ENCODE results near the gene LYL1. TPM values are rescaled to one million over a fixed set of nuclear protein-coding genes. Genes with fewer than 3 reads are reported as not detected.

Gene LYL1
- total and polyA plus RNA-seq, 2 of the 13 experiments (the other 11 are each of a cell fraction or from before 2014, with no cell fraction given): 0.75 to 0.92 TPM

- TF ChIP-seq ZNF33A (CRISPR knock-in tag; IDR thresholded peaks at IDR 0.05; ENCODE audit: borderline replicate concordance) (no peak), GZF1 (CRISPR knock-in tag; IDR thresholded peaks at IDR 0.05) (no peak), U2AF2 (IDR thresholded peaks at IDR 0.05; ENCODE audit: low read depth, low read length) (no peak), PRDM10 (CRISPR knock-in tag; IDR thresholded peaks at IDR 0.05; ENCODE audit: low read depth) (peak; percentile 93), TEAD2 (CRISPR knock-in tag; IDR thresholded peaks at IDR 0.05) (no peak), ZNF746 (CRISPR knock-in tag; IDR thresholded peaks at IDR 0.05) (no peak), ZBTB38 (CRISPR knock-in tag; IDR thresholded peaks at IDR 0.05) (no peak; the same call in 1 of the 2 replicates), MYC (CRISPR knock-in tag; IDR thresholded peaks at IDR 0.05; ENCODE audit: borderline replicate concordance) (peak; percentile 12; the same call in 1 of the 2 replicates), KAT7 (CRISPR knock-in tag; IDR thresholded peaks at IDR 0.05; ENCODE audit: borderline replicate concordance) (peak; percentile 35; the same call in 1 of the 2 replicates), ZNF451 (CRISPR knock-in tag; IDR thresholded peaks at IDR 0.05) (0 out of 2 replicates have a peak, but pooled peaks have one; percentile 14), ZNF333 (CRISPR knock-in tag; IDR thresholded peaks at IDR 0.05; ENCODE audit: borderline replicate concordance) (no peak), ISX (CRISPR knock-in tag; conservative IDR thresholded peaks at IDR 0.05) (0 out of 2 replicates have a peak, but pooled peaks have one; percentile 39), ZNF577 (CRISPR knock-in tag; IDR thresholded peaks at IDR 0.05; ENCODE audit: borderline replicate concordance, low read depth) (no peak), ZIK1 (CRISPR knock-in tag; IDR thresholded peaks at IDR 0.05; ENCODE audit: borderline replicate concordance, low read depth) (peak; percentile 20; the same call in 1 of the 2 replicates), ZNF496 (CRISPR knock-in tag; IDR thresholded peaks at IDR 0.05; ENCODE audit: insufficient replicate concordance) (no peak), ARID3A (IDR thresholded peaks at IDR 0.05; ENCODE audit: low read depth, low read length) (no peak), HES4 (CRISPR knock-in tag; IDR thresholded peaks at IDR 0.05; ENCODE audit: borderline replicate concordance) (peak; percentile 67; the same call in 1 of the 2 replicates), RFXAP (CRISPR knock-in tag; IDR thresholded peaks at IDR 0.05; ENCODE audit: borderline replicate concordance) (peak; percentile 5; the same call in 1 of the 2 replicates), SIN3A (IDR thresholded peaks at IDR 0.05; ENCODE audit: borderline replicate concordance, low read depth, low read length) (peak; percentile 35; the same call in 1 of the 2 replicates), ZNF329 (CRISPR knock-in tag; IDR thresholded peaks at IDR 0.05; ENCODE audit: low read depth) (no peak), NFATC3 (CRISPR knock-in tag; IDR thresholded peaks at IDR 0.05) (no peak)
- TF ChIP-seq, protein P1, sequence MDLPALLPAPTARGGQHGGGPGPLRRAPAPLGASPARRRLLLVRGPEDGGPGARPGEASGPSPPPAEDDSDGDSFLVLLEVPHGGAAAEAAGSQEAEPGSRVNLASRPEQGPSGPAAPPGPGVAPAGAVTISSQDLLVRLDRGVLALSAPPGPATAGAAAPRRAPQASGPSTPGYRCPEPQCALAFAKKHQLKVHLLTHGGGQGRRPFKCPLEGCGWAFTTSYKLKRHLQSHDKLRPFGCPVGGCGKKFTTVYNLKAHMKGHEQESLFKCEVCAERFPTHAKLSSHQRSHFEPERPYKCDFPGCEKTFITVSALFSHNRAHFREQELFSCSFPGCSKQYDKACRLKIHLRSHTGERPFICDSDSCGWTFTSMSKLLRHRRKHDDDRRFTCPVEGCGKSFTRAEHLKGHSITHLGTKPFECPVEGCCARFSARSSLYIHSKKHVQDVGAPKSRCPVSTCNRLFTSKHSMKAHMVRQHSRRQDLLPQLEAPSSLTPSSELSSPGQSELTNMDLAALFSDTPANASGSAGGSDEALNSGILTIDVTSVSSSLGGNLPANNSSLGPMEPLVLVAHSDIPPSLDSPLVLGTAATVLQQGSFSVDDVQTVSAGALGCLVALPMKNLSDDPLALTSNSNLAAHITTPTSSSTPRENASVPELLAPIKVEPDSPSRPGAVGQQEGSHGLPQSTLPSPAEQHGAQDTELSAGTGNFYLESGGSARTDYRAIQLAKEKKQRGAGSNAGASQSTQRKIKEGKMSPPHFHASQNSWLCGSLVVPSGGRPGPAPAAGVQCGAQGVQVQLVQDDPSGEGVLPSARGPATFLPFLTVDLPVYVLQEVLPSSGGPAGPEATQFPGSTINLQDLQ (CRISPR knock-in tag; IDR thresholded peaks at IDR 0.05): peak; percentile 76; the same call in 1 of the 2 replicates
These were observed 47.0 kb upstream of the LYL1 start (continued) for GRCh38 chr19:13149628-13150186.
